ENCODE measurements around the gene TNFRSF6B. TPM values are rescaled to one million over a fixed set of nuclear protein-coding genes. Genes with fewer than 3 reads are reported as not detected.

The TNFRSF6B gene
- total and polyA plus RNA-seq, 2 of the 4 experiments (the other 2 are of a cell fraction) = 1.3 to 11.0 TPM

DNA sequence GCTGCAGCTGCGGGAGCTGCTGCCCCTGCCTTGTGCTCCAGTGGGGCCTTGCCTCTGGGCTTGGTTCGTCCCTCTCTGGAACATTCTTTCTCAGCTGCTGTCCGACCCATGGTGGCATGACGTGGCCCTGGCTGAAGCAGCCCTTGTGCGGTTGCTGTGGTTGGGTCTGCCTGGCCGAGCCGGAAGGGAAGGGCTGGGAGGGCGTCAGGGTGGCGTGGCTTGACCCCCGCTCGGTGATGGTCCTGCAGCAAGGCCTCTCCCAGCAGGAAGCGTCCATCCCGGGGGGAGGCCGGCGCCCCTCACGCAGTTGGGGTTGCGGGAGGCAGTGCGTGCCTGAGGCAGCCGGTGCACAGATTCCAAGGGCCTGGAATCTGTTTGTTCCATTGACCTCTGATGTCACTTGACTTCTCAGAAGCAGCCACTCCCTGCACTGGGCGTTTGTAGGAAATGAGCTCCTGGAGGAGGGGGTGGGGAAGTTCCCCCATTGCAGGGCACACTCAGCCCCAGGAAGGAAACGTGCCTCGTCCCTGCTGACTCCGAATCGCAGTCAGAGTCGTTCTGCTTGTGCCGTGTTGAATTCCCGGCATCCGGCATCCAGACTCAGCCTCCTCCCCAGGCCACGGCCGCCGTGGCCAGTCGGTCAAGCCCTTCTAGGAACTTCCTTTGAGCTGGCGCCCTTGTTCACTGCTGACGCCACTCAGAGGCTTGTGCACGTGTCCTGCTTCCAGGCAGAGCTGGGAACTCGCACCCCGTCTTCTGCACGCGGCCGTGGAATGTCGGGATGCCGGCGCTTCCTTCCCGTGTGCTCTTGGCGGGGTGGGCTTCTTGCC, 9.7 kb upstream of the TNFRSF6B start (continued):
- TF ChIP-seq, protein P1, sequence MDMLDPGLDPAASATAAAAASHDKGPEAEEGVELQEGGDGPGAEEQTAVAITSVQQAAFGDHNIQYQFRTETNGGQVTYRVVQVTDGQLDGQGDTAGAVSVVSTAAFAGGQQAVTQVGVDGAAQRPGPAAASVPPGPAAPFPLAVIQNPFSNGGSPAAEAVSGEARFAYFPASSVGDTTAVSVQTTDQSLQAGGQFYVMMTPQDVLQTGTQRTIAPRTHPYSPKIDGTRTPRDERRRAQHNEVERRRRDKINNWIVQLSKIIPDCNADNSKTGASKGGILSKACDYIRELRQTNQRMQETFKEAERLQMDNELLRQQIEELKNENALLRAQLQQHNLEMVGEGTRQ (IDR thresholded peaks at IDR 0.05; ENCODE audit: low read depth, low read length) = peak; percentile 57

DNA sequence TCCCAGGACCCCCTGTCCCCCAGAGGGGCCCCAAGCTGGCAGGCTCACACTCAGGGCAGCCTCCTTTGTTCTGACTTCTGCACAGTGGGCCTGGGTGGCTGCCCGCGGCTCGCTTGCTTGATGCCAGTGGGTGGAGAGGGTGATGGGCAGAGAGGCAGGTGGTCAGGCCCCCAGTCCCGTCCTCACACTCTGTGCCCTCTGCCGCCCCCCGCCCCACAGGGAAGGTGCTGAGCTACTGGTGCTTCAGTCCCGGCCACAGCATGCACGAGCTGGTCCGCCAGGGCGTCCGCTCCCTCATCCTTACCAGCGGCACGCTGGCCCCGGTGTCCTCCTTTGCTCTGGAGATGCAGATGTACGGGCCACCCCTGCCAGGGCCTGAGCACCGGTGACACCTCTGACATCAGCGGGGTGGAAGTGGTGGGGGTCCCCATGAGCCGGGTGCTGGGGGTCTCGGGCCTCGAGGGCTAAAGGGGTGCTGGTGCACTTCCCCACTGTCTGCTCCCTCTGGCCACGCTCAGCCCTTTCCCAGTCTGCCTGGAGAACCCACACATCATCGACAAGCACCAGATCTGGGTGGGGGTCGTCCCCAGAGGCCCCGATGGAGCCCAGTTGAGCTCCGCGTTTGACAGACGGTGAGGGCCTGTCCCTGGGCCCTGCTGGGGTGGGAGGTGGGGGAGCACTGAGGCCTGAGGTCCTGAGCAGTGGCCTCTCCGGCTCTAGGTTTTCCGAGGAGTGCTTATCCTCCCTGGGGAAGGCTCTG, 8.9 kb upstream of the TNFRSF6B start:
- intact Hi-C loops (cut with micrococcal nuclease) = no loop called here
- H2AK5ac ChIP-seq (ENCODE audit: low read depth, low read length) = peak overlapping the region; percentile 99
- peak overlapping the region; percentile 95 for H2BK120ac ChIP-seq (ENCODE audit: low read depth, low read length)
- in situ Hi-C loops (cut with MboI; ENCODE audit: low sequenced_read_pairs) = no loop called here
- H3K27ac ChIP-seq (ENCODE audit: insufficient read depth, low read length) = peak overlapping the region; percentile 63
- H4K20me1 ChIP-seq (ENCODE audit: insufficient read depth, low read length) = no peaks in the 10 kb centered on the region
- H4K8ac ChIP-seq (ENCODE audit: low read depth in 2 of 2, low read length in 2 of 2) = peak overlapping the region; percentile 83 to 98
- no peak overlapping the region; the same call in 2 of the 3 replicates for H2BK15ac ChIP-seq (ENCODE audit: low read depth, low read length)
- H4K91ac ChIP-seq (ENCODE audit: insufficient read depth, low read depth, low read length) = peak overlapping the region; percentile 92
- H3K18ac ChIP-seq (ENCODE audit: low read depth, low read length) = peak overlapping the region; percentile 16; the same call in 1 of the 2 replicates
- peaks cover 20% of the 10 kb centered on the region for H3K9me1 ChIP-seq (ENCODE audit: insufficient read depth, low read length)
- peak overlapping the region; percentile 96 for H2BK5ac ChIP-seq (ENCODE audit: low read depth, low read length, poor library complexity, severe bottlenecking)
- H2AFZ ChIP-seq (replicated peaks; ENCODE audit: low read length, poor library complexity) = no peak overlapping the region
- no peaks in the 10 kb centered on the region for H3K9me3 ChIP-seq (ENCODE audit: control insufficient read depth, insufficient read depth, low read length)
- dilution Hi-C loops (cut with HindIII; ENCODE audit: low sequenced_read_pairs, unreplicated experiment) = no loop called here
- peak overlapping the region; percentile 73 for H3K14ac ChIP-seq (replicated peaks; ENCODE audit: low read depth, low read length)
- H3K4me1 ChIP-seq (ENCODE audit: control insufficient read depth, insufficient read depth, low read length) = peaks cover 23% of the 10 kb centered on the region
- ChIA-PET CTCF (no interaction called here), POLR2A (ENCODE audit: unreplicated experiment) (no interaction called here)
- H3K9ac ChIP-seq (ENCODE audit: low read depth, low read length) = no peak overlapping the region
- no peaks in the 10 kb centered on the region for H3K27me3 ChIP-seq (ENCODE audit: control insufficient read depth, insufficient read depth, low read length)
- no peak for ATAC-seq (ENCODE audit: low read depth)
- 0 out of 2 replicates have a peak, but pooled peaks cover 3% of the 10 kb centered on the region for H3K36me3 ChIP-seq (ENCODE audit: control insufficient read depth, insufficient read depth, low read length)
- 96% methylated on average over 10 of the region's 29 CpGs; no CpG with 5 or more reads in 1 of the 2 experiments for WGBS, 2 experiments (ENCODE audit: extremely low coverage in 2 of 2, insufficient read length in 1 of 2)
- H3K4me3 ChIP-seq (ENCODE audit: insufficient read depth, low read depth, low read length) = no peak overlapping the region
- peak overlapping the region; percentile 98 for H3K4ac ChIP-seq (ENCODE audit: low read depth, low read length)
- peak overlapping the region; percentile 69; the same call in 1 of the 2 replicates for H3K23ac ChIP-seq (ENCODE audit: low read depth, low read length)
- H4K5ac ChIP-seq (ENCODE audit: low read depth, low read length) = peak overlapping the region; percentile 94
- no TSS peak for BruUV-seq (replicated peaks)
- no peak overlapping the region for H3K4me2 ChIP-seq (ENCODE audit: low read depth, low read length)
- H2AK9ac ChIP-seq (replicated peaks; ENCODE audit: low read depth, low read length, poor library complexity) = peak overlapping the region; percentile 90
- 0 out of 2 replicates have a peak overlapping the region, but pooled peaks have one; percentile 82 for H2BK20ac ChIP-seq (ENCODE audit: low read depth, low read length)
- no peak overlapping the region for H3K56ac ChIP-seq (ENCODE audit: extremely low read depth, insufficient read depth, low read length)
- H3K79me1 ChIP-seq (ENCODE audit: low read depth in 1 of 2, low read length in 2 of 2) = peaks cover 10 to 33% of the 10 kb centered on the region in 2 experiments; a peak in 3 of 4 replicates
- TF ChIP-seq, protein P1 (IDR thresholded peaks at IDR 0.05; ENCODE audit: low read depth, low read length) = no peak
- TF ChIP-seq MAFK (IDR thresholded peaks at IDR 0.05; ENCODE audit: low read depth, low read length) = no peak
- no peak for TF ChIP-seq RFX5 (IDR thresholded peaks at IDR 0.05; ENCODE audit: low read depth, low read length)
- no peak for DNase-seq
